Measurements from ENCODE around the gene AFF3. TPM values are rescaled to one million over a fixed set of nuclear protein-coding genes. Genes with fewer than 3 reads are reported as not detected.
A peak's percentile ranks its signal among the peaks of the same experiment; 100 is the strongest.

Gene AFF3
- total and polyA plus RNA-seq, 2 of the 13 experiments (the other 11 are each of a cell fraction or from before 2014, with no cell fraction given) = not detected

- TF ChIP-seq HNF1A (IDR thresholded peaks at IDR 0.05; ENCODE audit: low read depth) (no peak), HNF1A (CRISPR knock-in tag; IDR thresholded peaks at IDR 0.05; ENCODE audit: borderline replicate concordance) (no peak), ZBTB3 (CRISPR knock-in tag; IDR thresholded peaks at IDR 0.05; ENCODE audit: borderline replicate concordance, low read depth) (no peak), PAX8 (CRISPR knock-in tag; IDR thresholded peaks at IDR 0.05; ENCODE audit: borderline replicate concordance) (no peak), ERF (CRISPR knock-in tag; IDR thresholded peaks at IDR 0.05) (peak; percentile 60; the same call in 1 of the 2 replicates), ZNF142 (CRISPR knock-in tag; IDR thresholded peaks at IDR 0.05) (no peak), KDM3A (CRISPR knock-in tag; IDR thresholded peaks at IDR 0.05; ENCODE audit: low read depth) (peak; percentile 67; the same call in 1 of the 2 replicates), NCOR1 (IDR thresholded peaks at IDR 0.05; ENCODE audit: borderline replicate concordance, low read length) (no peak), ZNF883 (CRISPR knock-in tag; IDR thresholded peaks at IDR 0.05; ENCODE audit: not compliant biosample characterization) (peak; percentile 46), HOXA9 (CRISPR knock-in tag; IDR thresholded peaks at IDR 0.05; ENCODE audit: borderline replicate concordance) (no peak), NR0B2 (CRISPR knock-in tag; IDR thresholded peaks at IDR 0.05) (no peak), SRSF4 (IDR thresholded peaks at IDR 0.05; ENCODE audit: low read depth, low read length, poor library complexity, severe bottlenecking) (no peak), TFDP2 (CRISPR knock-in tag; IDR thresholded peaks at IDR 0.05) (peak; percentile 46; the same call in 1 of the 2 replicates), DBP (CRISPR knock-in tag; IDR thresholded peaks at IDR 0.05; ENCODE audit: not compliant biosample characterization) (no peak), MEF2D (CRISPR knock-in tag; IDR thresholded peaks at IDR 0.05) (no peak)
These were observed 583.2 kb downstream of the AFF3 start (continued) for GRCh38 chr2:99559075-99559662.

Measured in HepG2 (cell line).